NCI-H1436 treated with DMSO at 0.1 percent for 48 hours (cell line): Measurements from ENCODE around the gene STXBP1.
"Not testable (repeated sequence)": the region's sequence is repeated elsewhere in the genome, so short reads cannot be mapped to it uniquely, and the experiment has no call there.

ENCODE experiments used
- DNase-seq: peaks from one replicate; lab custom pipeline; 2025; lab: John Stamatoyannopoulos, UW

STXBP1 gene

DNA sequence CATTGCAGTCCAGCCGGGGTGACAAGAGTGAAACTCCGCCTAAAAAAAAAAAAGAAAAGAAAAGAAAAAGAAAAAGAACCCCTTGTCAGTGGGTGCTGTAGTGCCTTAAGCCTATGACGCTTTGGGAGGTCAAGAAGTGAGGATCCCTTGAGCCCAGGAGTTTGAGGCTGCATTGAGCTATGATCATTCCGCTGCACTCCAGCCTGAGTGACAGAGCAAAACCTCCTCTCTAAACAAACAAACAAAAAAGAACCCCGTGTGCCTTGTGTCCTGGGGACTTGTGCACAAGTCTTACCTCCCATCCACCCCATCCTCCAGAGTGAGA lies 33.5 kb upstream of the STXBP1 start:
- no peak for DNase-seq

DNA sequence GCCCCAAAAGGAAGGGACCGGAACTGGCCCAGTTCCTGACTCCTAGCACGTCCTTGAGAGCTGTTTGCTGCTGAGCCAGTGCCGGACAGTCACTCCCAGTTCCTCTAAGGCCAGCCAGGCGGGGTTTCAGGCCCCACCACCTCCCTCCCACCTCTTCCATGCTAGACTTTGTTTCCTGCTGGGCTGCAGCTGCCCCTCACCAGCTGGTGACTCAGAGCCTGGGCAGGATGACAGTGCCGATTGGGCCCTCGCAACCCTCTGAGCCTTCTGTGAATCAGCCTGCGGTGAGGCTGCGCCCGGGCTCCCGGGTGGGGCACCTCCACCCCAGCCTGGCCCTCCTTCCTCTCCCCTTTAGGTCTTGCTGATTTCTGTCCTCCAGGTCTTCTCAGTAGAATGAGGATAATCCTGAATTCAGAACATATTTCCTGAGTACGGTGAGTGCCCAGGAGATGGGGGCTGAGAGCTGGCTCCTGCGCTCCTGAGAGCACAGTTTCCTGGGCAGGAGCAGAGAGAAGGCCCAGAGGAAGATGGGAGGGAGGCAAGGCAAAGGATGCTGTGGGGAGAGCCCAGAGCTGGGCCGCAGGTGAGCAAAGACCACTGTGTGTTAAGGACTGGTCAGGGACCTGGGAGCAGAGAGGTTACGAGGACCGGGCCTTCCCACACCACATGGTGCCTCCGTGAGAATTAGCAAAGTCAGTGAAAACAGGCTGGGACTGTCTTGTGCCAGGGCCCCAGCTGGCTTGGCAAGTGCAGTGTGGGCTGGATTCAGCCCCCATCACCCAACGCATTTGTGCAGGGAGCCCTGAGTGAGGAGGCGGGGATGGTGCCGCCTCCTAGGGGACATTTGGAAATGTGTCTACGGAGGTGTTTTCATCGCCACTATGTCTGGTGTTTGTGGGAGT lies 32.9 kb upstream of the STXBP1 start:
- DNase-seq, result no peak

DNA sequence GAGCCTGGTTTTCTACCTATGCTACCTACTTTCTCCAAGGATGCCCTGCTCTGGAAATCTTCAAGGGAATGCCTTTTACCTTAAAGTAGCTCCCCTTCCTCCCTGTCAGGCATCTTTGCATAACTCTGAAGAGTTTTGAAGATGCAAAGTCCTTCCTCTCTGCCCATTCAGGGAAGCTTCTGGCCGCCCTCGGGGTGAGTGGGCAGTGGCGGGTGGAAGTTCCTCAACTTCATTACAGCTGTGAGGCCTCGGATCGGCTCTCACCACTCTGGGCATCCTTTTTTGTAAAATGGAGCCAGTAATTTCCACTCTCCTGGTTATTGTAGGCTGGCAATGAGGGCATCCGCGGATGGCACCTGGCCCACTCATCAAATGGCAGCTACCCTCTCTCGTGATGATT lies 31.7 kb upstream of the STXBP1 start:
- no peak for DNase-seq

DNA sequence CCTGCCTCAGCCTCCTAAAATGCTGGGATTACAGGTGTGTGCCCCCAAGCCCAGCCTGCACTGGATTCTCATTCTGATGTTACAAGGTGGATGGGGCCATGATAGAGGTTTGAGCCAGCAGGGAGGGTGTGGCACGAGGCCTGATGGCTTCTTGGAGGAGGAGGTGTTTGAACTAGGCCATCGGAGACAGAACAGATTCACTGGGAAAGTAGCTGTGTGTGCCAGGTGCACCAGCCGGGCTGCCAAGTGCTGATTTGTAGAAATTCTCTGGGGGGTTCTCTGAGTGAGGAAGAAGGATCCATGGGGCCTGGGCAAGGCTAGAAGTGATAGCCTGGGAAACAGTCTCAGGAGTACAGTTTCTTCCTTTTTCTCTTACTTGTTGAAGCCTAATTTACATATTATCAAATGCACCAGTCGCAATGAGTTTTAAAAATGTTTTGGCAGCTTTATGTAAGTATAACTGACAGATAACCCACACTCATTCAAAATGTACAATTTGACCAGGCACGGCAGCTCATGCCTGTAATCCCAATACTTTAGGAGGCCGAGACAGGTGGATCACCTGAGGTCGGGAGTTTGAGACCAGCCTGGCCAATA lies 31.1 kb upstream of the STXBP1 start:
- DNase-seq, result no peak

DNA sequence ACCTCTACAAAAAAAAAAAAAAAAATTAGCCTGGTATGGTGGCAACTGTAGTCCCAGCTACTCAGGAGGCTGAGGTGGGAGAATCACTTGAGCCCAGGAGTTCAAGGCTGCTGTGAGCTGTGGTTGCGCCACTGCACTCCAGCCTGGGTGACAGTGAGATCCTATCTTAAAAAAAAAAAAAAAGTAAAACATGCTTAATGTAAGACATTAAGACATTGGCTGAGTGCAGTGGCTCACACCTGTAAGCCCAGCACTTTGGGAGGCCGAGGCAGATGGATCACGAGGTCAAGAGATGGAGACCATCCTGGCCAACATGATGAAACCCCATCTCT lies 27.6 kb upstream of the STXBP1 start:
- not testable (repeated sequence) for DNase-seq

DNA sequence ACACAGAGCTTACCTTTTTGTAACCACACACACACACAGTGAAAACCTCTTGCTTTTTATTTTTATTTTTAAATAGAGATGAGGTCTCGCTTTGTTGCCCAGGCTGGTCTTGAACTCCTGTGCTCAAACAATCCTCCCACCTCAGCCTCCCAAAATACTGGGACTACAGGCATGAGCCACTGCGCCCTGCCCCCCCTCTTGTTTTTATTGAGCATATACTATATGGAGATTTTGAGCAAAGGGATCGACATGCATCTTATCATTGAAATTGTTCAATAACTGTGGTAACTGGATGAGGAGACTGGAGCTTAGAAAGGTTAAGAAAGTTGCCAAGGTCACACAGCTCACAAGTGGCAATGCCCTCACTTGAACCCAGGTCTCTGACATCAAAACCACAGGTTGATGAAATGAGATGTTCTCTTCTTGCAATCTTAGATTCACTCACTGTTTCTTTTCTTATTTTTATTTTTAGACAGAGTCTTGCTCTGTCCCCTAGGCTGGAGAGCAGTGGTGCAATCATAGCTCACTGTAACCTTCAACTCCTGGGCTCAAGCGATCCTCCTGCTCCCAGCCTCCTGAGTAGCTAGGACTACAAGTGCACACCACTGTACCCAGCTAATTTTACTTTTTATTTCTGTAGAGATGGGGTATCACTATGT lies 26.8 kb upstream of the STXBP1 start:
- no peak for DNase-seq

DNA sequence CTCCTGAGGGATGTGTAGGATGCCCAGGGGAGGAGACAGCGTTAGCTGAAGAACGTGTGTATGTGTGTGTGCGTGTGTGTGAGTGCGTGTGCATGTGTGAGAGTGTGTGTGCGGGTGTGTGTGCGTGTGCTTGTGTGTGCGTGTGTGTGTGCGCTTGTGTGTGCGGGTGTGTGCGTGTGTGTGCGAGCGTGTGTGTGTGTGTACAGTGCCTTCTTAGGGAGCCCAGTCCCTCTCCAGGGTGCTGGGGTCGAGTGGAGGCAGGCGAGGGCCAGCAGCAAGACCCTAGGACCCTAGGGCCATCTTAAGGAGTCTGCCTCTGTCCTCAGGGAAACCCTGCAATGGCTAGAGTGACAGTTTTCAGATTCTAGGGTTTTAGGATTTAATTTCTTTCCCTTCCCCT lies 26.0 kb upstream of the STXBP1 start:
- no peak for DNase-seq

DNA sequence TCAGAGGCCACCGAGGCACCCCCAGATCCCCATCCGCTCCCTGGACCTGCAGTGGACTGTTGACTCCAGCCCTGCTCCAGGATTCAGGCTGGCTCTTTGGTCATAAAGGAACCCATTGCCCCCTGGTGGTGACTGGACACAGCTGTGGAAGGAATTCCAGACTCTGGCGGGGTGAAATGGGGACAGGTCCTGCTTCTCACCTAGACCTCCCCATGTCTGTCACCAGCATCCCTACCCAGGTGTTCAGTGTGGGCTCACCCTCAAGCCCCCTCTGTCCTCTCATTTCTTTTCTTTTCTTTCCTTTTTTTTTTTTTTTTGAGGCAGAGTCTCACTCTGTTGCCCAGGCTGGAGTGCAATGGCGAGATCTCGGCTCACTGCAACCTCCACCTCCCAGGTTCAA lies 25.5 kb upstream of the STXBP1 start:
- DNase-seq, result no peak

DNA sequence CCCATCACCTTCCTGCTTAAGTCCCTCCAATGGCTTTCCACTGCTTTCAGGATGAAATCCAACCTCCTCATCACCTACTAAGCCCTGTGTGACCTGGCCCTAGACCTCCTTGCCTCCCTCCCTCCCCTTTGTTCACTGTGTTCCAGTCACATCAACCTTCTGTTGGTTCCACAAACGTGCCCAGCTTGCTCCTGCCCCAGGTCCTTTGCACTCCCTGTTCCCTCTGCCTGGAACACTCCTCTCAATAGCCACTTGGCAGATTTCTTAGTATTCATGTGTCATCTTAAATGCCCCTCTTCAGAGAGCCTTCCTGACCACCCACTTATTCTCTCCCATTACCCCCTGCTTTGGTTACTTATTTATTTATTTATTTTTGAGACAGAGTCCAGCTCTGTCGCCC lies 24.1 kb upstream of the STXBP1 start:
- no peak for DNase-seq

DNA sequence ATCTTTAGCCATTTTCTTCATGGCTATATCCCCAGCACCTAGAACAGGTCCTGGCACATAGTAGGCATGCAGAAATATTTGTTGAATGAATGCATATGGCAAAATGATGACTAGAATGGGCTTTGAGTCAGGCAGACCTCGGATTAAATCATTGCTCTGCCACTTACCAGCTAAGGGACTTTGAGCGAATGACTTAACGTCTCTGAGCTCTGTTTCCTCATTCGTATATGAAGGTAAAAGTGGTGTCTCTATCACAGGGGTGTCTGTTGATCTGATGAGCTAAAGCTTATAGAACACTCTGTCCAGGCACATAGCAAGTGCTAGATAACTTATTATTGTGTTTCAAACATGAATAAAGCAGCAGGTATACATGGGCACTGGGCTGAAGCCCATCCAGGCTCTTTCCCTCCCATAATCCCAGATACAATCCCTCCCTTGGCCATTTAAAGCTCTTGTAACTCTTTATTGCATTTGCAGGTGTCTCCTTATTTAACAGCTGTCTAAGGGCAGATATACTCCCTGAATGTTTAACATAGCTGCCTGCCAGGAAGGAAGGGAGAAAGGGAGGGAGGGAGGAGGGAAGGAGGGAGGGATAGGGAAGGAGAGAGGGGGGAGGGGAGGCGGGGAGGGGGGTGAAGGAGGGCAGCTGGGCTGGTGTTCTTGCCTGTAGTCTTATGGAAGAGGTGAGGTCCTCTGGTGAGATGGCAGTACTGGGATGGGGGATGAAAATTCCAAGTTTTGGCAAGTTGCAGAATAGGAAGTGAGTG lies 23.2 kb upstream of the STXBP1 start:
- no peak for DNase-seq

DNA sequence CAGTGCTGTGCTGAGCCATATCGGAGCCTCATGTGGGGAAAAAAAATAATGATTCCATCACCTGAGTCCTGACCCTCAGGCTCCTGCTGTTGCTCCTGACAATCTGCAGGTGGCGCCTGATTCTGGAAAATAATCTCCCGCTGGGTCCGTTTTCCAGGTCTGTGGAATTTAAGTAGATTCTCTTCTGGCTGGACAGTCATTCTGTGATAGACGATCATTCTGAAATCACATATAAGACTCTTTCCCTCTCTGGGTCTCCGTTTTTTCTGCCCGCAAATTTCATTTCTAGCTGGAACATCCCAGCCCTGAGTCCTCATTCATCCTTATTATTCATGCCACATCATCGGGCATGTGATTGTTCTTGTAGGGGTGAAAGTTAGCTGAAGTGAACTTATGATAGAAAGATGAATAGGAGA lies 22.1 kb upstream of the STXBP1 start:
- DNase-seq, result no peak

DNA sequence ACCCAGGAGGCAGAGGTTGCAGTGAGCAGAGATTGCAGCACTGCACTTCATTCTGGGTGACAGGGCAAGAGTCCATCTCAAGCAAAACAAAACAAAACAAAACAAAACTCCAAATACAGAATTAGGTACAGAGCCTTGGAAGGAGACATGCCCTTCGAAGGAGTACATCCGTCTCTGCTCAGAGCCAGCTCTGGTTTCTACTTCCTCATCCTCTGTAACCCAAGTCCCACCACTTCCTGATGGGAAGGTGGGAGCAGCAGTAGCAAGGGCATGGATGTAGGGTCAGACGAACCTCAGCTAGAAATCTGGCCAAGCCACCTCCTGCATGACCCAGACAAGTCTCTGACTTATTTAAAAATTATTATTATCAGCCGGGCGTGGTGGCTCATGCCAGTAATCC lies 16.5 kb upstream of the STXBP1 start:
- DNase-seq, result no peak

DNA sequence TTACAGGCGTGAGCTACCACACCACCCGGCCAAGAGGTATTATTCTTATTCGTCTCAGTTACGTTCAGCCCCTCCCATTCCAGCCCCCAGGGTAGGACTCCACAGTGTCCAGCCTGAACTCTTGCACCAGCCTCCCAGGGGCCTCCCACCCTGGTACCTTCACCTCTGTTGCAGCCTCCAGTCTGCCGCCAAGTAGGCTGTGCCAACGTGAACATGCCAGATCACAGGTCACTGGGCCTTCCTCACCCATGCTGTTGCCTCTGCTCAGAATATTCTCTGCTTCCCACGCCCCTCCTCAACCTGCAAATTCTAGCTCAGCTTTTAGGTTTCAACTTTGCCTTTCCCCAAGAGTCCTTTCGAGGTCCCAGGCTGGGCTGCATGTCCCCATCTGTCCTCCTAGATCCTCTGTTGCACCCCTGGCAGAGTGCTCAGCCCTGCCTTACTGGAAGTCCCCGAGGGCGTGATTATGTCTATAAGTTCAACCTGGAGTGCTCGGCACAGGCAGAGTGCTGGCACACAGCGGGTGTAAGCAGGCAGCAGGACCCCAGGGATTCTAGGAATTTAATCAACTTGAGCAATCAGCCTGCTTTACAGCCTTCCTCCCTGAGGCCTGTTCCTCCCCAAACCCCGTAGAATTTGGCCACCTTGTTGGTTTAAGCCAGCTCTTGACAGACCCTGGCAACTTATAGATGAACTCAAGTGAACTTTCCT lies 13.1 kb upstream of the STXBP1 start:
- DNase-seq, result no peak

DNA sequence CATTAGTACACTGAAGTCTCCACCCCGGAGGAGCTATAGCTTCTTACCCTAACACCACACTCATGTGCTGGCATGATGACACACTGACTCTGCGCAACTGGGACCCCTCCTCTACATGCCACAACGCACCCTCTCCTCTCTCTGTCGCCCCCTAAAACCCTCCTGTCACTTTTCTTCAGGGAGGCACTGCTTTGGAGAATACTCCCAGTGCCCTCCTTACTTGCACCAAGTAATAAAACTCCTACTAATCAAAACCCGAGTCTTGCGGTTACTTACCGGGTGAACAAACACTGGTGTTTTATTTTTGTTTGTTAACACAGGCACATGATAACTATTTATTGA lies 12.6 kb upstream of the STXBP1 start:
- DNase-seq, result no peak

DNA sequence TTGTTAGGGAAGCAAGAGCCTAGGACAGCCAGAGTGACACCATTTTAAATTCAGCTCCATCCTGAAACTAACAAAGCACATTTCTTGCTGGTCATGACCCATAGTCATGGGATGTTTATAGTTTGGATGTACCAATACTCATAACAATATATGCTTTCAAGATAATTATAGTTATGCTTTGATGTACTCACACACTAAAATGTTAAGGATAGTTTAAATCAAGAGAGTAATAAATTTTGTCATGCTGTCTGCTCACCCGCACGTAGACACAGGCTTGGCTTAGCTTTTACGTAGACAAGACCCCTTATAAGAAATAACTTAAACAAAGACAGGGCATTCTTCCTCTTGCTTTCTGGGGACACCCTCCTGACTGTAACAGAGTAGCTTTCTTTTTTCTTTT lies 8.9 kb upstream of the STXBP1 start:
- DNase-seq, result no peak

DNA sequence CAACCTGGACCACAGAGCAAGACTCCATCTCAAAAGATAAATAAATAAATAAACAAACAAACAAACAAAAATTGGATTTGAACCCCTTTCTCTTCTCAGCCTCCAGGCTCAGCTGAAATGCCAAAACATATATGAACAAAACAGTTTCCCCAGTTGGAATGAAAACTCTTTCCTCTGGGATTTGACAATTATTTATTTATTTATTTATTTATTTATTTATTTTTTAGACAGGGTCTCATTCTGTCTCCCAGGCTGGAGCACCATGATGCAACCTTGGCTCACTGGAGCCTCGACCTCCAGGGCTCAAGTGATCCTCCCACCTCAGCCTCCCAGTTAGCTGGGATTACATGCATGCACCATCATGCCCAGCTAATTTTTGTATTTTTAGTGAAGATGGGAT lies 6.0 kb upstream of the STXBP1 start:
- DNase-seq, result no peak

DNA sequence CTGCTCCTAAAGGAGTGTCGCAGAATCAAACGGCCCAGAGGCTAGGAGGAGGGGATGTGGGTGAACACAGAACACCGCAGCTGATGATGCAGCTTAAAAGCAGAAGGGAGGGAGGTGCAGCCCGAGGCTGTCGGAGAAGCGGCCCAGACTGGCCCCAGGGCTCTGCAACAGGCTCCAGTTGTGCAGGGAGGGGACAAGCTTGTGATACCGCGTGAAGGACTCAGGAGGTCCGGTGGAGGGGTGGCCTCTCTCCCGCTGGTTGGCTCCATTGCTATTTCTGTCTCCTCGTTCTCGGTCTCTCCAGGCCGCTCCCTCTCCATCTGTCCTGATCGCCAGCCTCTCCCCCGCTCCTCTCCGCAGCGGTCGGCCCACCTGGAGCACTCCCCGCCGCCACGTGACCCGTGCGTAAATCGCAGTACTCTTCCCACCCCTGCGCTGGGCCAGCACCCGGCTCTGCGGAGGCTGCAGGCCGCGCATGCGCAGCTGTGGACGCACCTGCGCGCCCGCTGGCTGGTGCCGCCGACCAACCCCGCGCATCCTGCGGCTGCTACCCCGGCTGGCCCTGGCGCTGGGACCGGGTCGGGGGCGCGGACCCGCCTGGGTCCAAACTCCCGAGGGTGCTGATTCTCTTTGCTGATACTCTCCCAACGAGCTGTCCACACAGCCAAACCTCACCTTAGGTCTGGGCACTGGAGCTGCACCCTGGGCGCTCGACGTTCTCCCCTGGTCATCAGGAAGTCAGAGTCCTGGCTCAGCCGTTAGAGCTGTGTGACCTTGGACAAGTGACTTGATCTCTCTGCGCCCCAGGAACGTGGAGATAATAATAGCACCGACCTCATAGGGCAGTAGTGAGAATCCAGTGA lies 3.7 kb upstream of the STXBP1 start:
- DNase-seq, result peak; percentile 55

DNA sequence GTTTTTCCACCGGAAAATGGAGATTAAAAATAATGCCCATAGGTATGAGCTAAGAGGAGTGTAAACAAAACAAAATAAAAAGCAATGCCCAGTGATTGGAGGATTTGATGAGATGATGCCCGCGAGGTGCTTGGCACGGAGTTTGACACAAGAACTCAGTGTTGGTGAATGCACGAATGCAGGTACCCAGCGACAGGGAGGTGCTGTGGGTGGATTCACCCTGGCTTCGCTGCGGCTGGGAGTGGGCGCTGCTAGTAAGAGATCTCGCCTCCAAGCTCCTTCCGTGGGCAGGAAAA lies 526 bp upstream of the STXBP1 start:
- no peak for DNase-seq

DNA sequence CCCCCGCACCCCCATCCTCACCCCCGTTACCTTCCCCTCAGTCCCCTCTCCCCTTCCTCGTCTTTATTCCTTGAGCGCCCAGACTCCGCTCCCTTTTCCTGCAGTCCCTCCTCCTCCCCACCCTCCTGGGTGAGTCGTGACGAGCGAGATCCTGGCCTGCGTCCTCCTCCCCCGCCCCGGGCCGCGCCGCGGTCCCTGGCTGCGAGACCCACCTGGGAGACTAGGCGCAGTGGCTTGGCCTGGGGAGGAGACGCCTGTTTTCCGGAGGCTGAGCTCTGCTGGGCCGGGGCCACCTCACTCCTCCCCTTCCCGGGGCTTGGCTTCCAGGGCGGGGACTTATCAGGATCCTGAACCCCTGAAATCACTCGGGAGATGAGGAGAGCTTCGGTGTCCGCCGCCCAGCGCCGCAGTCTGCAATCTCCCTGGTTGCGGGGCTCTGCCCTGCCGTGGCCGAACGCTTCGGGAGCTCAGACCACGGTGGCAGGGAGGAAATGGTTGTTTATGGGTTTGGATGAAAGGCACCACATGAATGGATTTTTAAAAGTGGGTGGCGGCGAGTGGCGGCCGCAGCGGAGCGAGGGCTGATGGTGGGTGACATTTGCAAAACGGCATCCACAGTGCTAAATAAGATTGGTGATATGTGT lies 984 bp downstream of the STXBP1 start:
- DNase-seq, result no peak

DNA sequence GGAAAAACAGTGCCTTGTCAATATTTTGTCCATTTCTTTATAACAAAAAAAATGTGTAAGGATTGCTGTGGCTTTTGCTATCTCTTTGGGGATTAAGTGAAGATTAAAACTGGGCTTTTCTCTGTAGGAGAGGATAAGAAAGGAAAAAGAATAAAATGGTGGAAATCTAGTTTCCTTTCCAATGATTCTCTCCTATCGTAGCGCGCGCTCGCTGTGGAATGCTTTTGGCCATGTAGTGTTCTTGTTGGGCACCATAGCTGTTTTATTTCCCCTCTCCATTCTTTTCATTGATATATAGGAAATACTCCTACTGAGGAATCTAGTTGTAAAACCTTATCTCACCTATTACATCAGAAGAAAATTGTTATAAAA lies 1.5 kb downstream of the STXBP1 start:
- DNase-seq, result no peak

DNA sequence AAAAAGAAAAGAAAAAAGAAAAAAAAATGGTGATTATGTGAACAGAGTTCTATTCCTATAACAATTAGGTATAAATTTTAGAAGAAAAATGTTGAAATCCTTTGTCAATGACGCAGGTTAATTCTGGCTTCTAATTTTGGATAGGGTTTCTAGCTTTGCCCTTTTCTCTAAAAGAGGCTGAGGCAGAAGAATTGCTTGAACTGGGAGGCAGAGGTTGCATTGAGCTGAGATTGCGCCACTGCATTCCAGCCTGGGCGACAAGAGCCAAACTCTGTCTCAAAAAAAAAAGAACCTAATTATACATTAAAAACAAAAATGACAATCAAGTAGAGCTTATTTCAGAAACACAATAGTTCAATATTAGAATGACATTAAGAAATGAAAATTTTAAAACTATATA lies 2.9 kb downstream of the STXBP1 start:
- no peak for DNase-seq
